GM23338 (cell line): ENCODE measurements around the gene NAPSA. TPM values are rescaled to one million over a fixed set of nuclear protein-coding genes. Genes with fewer than 3 reads are reported as not detected.
A peak's percentile ranks its signal among the peaks of the same experiment; 100 is the strongest.

Experiments used
- ATAC-seq: fragments of 200-7000 bp; cut with Tn5 transposase; 3 replicates; pipeline ENCODE4 v1.9.1; 2020
- DNase-seq: peaks from one replicate; pipeline ENCODE4 v3.0.0-alpha.2; 2015; ENCODE audit warnings: low spot score
- H2AFZ ChIP-seq: fragments of 200-600 bp; sonication (generic); 2 replicates; pipeline ENCODE4 v1.8.0; 2016; ENCODE audit warnings: antibody characterized with exemption, mild to moderate bottlenecking, moderate library complexity
- H3F3A ChIP-seq: fragments of 200-600 bp; sonication (generic); replicated peaks from 2 replicates; pipeline ENCODE4 v1.8.0; 2017; ENCODE audit warnings: antibody characterized with exemption, mixed run types, low read depth
- H3K27ac ChIP-seq: fragments of 200-600 bp; sonication (generic); 2 replicates; pipeline ENCODE4 v1.6.1; 2016; ENCODE audit warnings: low read depth
- H3K27me3 ChIP-seq: fragments of 200-600 bp; sonication (generic); 2 replicates; pipeline ENCODE4 v1.8.0; 2016; ENCODE audit warnings: mild to moderate bottlenecking, mixed run types, moderate library complexity; ENCODE audit not compliant: insufficient read depth
- H3K36me3 ChIP-seq: fragments of 200-600 bp; sonication (generic); 2 replicates; pipeline ENCODE4 v1.8.0; 2016; ENCODE audit warnings: mild to moderate bottlenecking; ENCODE audit not compliant: insufficient read depth
- H3K4me1 ChIP-seq: fragments of 200-600 bp; sonication (generic); 2 replicates; pipeline ENCODE4 v1.8.0; 2016; ENCODE audit warnings: mild to moderate bottlenecking, moderate library complexity; ENCODE audit not compliant: insufficient read depth
- H3K4me2 ChIP-seq: fragments of 200-600 bp; sonication (generic); 2 replicates; pipeline ENCODE4 v1.7.1; 2017; ENCODE audit warnings: mixed run types
- H3K4me3 ChIP-seq: fragments of 200-600 bp; sonication (generic); 2 replicates; pipeline ENCODE4 v1.6.1; 2016; ENCODE audit warnings: mixed run types
- H3K79me2 ChIP-seq: fragments of 200-600 bp; sonication (generic); replicated peaks from 2 replicates; pipeline ENCODE4 v1.8.0; 2017; ENCODE audit warnings: mild to moderate bottlenecking; ENCODE audit not compliant: insufficient read depth
- H3K9me2 ChIP-seq: fragments of 200-600 bp; sonication (generic); 2 replicates; pipeline ENCODE4 v1.8.0; 2017; ENCODE audit not compliant: insufficient read depth
- H4K20me1 ChIP-seq: fragments of 200-600 bp; sonication (generic); replicated peaks from 2 replicates; pipeline ENCODE4 v1.8.0; 2017; ENCODE audit warnings: mild to moderate bottlenecking; ENCODE audit not compliant: insufficient read depth
- H3K27ac Mint-ChIP-seq: 2 replicates; pipeline ENCODE4 v1.8.0; 2020; ENCODE audit warnings: inconsistent platforms, mild to moderate bottlenecking, moderate library complexity, mixed read lengths
- H3K27me3 Mint-ChIP-seq: 3 replicates; pipeline ENCODE4 v1.8.0; 2022; ENCODE audit warnings: low read depth, mild to moderate bottlenecking, moderate library complexity, mixed read lengths, inconsistent platforms; ENCODE audit not compliant: insufficient read depth, poor library complexity
- H3K36me3 Mint-ChIP-seq: 3 replicates; pipeline ENCODE4 v1.8.0; 2021; ENCODE audit warnings: low read depth, mild to moderate bottlenecking, inconsistent platforms, moderate library complexity, mixed read lengths
- H3K4me1 Mint-ChIP-seq: 3 replicates; pipeline ENCODE4 v1.8.0; 2020; ENCODE audit warnings: mild to moderate bottlenecking, inconsistent platforms, mixed read lengths
- H3K4me3 Mint-ChIP-seq: 3 replicates; pipeline ENCODE4 v1.8.0; 2021; ENCODE audit warnings: moderate library complexity, mild to moderate bottlenecking, inconsistent platforms, mixed read lengths
- H3K9me3 Mint-ChIP-seq: 3 replicates; pipeline ENCODE4 v1.8.0; 2020; ENCODE audit warnings: moderate library complexity, mild to moderate bottlenecking, inconsistent platforms, mixed read lengths
- CREB1 ChIP-seq: fragments of 250-450 bp; sonication (Bioruptor Pico); IDR thresholded peaks from 2 replicates; pipeline ENCODE4 v1.5.0; 2020; ENCODE audit warnings: low read depth, mild to moderate bottlenecking, moderate library complexity
- ETS1 ChIP-seq: IDR thresholded peaks from 2 replicates; pipeline ENCODE4 v1.6.1; 2016; ENCODE audit warnings: antibody characterized with exemption
- EZH2phosphoT487 ChIP-seq: fragments of 200-600 bp; sonication (generic); IDR thresholded peaks from one replicate; pipeline ENCODE4 v1.8.1; 2018; ENCODE audit warnings: antibody characterized with exemption; ENCODE audit not compliant: unreplicated experiment
- JUNB ChIP-seq: IDR thresholded peaks from one replicate; pipeline ENCODE4 v1.6.1; 2016; ENCODE audit warnings: antibody characterized with exemption; ENCODE audit not compliant: unreplicated experiment
- NANOG ChIP-seq: IDR thresholded peaks from 2 replicates; pipeline ENCODE4 v1.6.1; 2016; ENCODE audit warnings: antibody characterized with exemption, borderline replicate concordance
- POLR2AphosphoS5 ChIP-seq: IDR thresholded peaks from 2 replicates; pipeline ENCODE4 v1.6.1; 2016; ENCODE audit warnings: antibody characterized with exemption, low read depth
- STAT1 ChIP-seq: IDR thresholded peaks from one replicate; pipeline ENCODE4 v1.6.1; 2016; ENCODE audit warnings: antibody characterized with exemption; ENCODE audit not compliant: unreplicated experiment
- ZNF114 ChIP-seq: fragments of 250-450 bp; sonication (Bioruptor Pico); IDR thresholded peaks from 2 replicates; pipeline ENCODE4 v1.5.0; 2020; ENCODE audit warnings: mild to moderate bottlenecking, moderate library complexity
- ZNF331 ChIP-seq: fragments of 250-450 bp; sonication (Bioruptor Pico); IDR thresholded peaks from 2 replicates; pipeline ENCODE4 v1.5.0; 2020; ENCODE audit warnings: low read depth, mild to moderate bottlenecking, moderate library complexity
- ZNF462 ChIP-seq: fragments of 250-450 bp; sonication (Bioruptor Pico); IDR thresholded peaks from 2 replicates; pipeline ENCODE4 v1.5.0; 2020; ENCODE audit warnings: mild to moderate bottlenecking, moderate library complexity
- polyA plus RNA-seq: library from polyadenylated mRNA; unstranded; fragments of >200 nt; fragmentation: Nextera tagmentation; extraction: Ambion mirVana; gene quantifications from 2 replicates; pipeline ENCODE4 v1.2.1, GENCODE V29; 2016
- total RNA-seq: library from RNA; depleted of rRNA; stranded (reverse); fragments of >200 nt; shearing (Covaris generic); gene quantifications from 2 replicates; pipeline ENCODE4 v1.2.3, GENCODE V29; 2014
- TF ChIP-seq, protein P1 (sequence below), 2 experiments: fragments of 200-600 bp in 1 of 2; sonication (generic) in 1 of 2; conservative IDR thresholded peaks; 2 replicates each; pipeline versions ENCODE4 v1.5.1 to v1.6.1; 2016 to 2017; ENCODE audit warnings: antibody characterized with exemption in 2 of 2, low read depth in 2 of 2, mild to moderate bottlenecking in 2 of 2, moderate library complexity in 1 of 2
- TF ChIP-seq, protein P2 (sequence below): IDR thresholded peaks from one replicate; pipeline ENCODE4 v1.6.1; 2018; ENCODE audit warnings: antibody characterized with exemption; ENCODE audit not compliant: unreplicated experiment

Gene NAPSA
- total and polyA plus RNA-seq, 2 experiments from 2014 or later: 0.14 to 0.99 TPM

DNA sequence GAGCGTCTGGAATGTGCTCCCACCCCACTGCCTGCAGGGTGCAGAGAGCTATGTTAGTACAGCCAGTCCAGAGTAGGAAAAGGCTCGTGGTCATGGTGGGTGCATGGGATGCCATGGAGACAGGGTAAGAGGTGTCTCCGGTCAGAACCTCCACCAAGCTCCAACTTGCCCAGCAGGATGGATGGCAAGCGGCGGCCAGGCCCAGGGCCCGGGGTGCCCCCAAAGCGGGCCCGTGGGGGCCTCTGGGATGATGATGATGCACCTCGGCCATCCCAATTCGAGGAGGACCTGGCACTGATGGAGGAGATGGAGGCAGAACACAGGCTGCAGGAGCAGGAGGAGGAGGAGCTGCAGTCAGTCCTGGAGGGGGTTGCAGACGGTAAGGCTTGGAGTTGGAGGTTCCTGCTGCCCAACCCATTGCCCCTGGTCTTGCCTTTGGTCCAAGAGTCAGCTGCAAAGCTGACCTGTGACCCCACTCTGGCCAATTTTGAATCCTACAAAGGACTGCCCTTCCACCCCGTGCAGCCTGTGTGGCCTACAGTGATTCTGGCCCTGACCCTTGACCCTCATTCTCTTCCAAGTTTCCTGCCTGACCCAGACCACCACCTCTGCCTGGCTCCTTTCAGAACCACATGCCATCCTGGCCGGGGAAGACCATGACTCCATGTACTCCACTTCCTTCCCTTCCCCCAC, 33.4 kb upstream of the NAPSA start:
- Histone ChIP-seq H3K79me2 (peaks cover 19% of the 10 kb centered on the region), H4K20me1 (peaks cover 4% of the 10 kb centered on the region), H3K4me3 (no peak overlapping the region), H2AFZ (no peak overlapping the region), H3K36me3 (no peaks in the 10 kb centered on the region), H3K27me3 (no peaks in the 10 kb centered on the region), H3K4me1 (no peaks in the 10 kb centered on the region), H3K9me2 (no peaks in the 10 kb centered on the region), H3F3A (no peaks in the 10 kb centered on the region), H3K4me2 (no peak overlapping the region), H3K27ac (no peak overlapping the region)
- Mint-ChIP-seq H3K4me3 (no peak overlapping the region), H3K4me1 (no peaks in the 10 kb centered on the region), H3K27ac (peak overlapping the region; percentile 81), H3K36me3 (peaks cover 32% of the 10 kb centered on the region), H3K9me3 (no peaks in the 10 kb centered on the region; the same call in 1 of the 3 replicates), H3K27me3 (peaks cover 5% of the 10 kb centered on the region)
- TF ChIP-seq ZNF114 (CRISPR knock-in tag) (no peak), CREB1 (CRISPR knock-in tag) (no peak), ZNF462 (CRISPR knock-in tag) (no peak), POLR2AphosphoS5 (no peak), STAT1 (no peak), ZNF331 (CRISPR knock-in tag) (no peak), ETS1 (no peak), JUNB (no peak), NANOG (no peak), EZH2phosphoT487 (no peak)
- TF ChIP-seq, protein P1, sequence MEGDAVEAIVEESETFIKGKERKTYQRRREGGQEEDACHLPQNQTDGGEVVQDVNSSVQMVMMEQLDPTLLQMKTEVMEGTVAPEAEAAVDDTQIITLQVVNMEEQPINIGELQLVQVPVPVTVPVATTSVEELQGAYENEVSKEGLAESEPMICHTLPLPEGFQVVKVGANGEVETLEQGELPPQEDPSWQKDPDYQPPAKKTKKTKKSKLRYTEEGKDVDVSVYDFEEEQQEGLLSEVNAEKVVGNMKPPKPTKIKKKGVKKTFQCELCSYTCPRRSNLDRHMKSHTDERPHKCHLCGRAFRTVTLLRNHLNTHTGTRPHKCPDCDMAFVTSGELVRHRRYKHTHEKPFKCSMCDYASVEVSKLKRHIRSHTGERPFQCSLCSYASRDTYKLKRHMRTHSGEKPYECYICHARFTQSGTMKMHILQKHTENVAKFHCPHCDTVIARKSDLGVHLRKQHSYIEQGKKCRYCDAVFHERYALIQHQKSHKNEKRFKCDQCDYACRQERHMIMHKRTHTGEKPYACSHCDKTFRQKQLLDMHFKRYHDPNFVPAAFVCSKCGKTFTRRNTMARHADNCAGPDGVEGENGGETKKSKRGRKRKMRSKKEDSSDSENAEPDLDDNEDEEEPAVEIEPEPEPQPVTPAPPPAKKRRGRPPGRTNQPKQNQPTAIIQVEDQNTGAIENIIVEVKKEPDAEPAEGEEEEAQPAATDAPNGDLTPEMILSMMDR (conservative IDR thresholded peaks at IDR 0.05; ENCODE audit: low read depth in 2 of 2): no peak
- TF ChIP-seq, protein P2, sequence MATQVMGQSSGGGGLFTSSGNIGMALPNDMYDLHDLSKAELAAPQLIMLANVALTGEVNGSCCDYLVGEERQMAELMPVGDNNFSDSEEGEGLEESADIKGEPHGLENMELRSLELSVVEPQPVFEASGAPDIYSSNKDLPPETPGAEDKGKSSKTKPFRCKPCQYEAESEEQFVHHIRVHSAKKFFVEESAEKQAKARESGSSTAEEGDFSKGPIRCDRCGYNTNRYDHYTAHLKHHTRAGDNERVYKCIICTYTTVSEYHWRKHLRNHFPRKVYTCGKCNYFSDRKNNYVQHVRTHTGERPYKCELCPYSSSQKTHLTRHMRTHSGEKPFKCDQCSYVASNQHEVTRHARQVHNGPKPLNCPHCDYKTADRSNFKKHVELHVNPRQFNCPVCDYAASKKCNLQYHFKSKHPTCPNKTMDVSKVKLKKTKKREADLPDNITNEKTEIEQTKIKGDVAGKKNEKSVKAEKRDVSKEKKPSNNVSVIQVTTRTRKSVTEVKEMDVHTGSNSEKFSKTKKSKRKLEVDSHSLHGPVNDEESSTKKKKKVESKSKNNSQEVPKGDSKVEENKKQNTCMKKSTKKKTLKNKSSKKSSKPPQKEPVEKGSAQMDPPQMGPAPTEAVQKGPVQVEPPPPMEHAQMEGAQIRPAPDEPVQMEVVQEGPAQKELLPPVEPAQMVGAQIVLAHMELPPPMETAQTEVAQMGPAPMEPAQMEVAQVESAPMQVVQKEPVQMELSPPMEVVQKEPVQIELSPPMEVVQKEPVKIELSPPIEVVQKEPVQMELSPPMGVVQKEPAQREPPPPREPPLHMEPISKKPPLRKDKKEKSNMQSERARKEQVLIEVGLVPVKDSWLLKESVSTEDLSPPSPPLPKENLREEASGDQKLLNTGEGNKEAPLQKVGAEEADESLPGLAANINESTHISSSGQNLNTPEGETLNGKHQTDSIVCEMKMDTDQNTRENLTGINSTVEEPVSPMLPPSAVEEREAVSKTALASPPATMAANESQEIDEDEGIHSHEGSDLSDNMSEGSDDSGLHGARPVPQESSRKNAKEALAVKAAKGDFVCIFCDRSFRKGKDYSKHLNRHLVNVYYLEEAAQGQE: no peak
- no peak for DNase-seq
- no peak for ATAC-seq
